ENCODE data around the gene VWA3B. TPM values are rescaled to one million over a fixed set of nuclear protein-coding genes. Genes with fewer than 3 reads are reported as not detected.

The VWA3B gene
- total RNA-seq, 1 experiment from 2014 or later: not detected

- H3K79me1 ChIP-seq (ENCODE audit: insufficient read depth, low read depth, low read length, poor library complexity, severe bottlenecking): no peaks in the 10 kb centered on the region
- no peak overlapping the region for H3K27ac ChIP-seq (ENCODE audit: insufficient read length, low read depth, low read length)
- H2BK12ac ChIP-seq (ENCODE audit: insufficient read length, low read depth, low read length): no peak overlapping the region
- H3K9me3 Mint-ChIP-seq: no peaks in the 10 kb centered on the region
- no peaks in the 10 kb centered on the region; a peak in 1 of 7 replicates for H3K36me3 Mint-ChIP-seq (ENCODE audit: insufficient read depth in 1 of 3, low read depth in 3 of 3)
- no peak overlapping the region for H3K4me2 ChIP-seq (ENCODE audit: insufficient read depth, insufficient read length, low read length)
- TF ChIP-seq CTCF (conservative IDR thresholded peaks at IDR 0.05): no peak
- H3K9ac ChIP-seq (ENCODE audit: extremely low read depth, insufficient read length, low read length): no peak overlapping the region
- no peak overlapping the region for H2AK5ac ChIP-seq (ENCODE audit: insufficient read length, low read length)
- H2BK5ac ChIP-seq (ENCODE audit: insufficient read length, low read length): no peak overlapping the region
- H4K20me1 ChIP-seq (ENCODE audit: control insufficient read depth, insufficient read depth, insufficient read length): no peaks in the 10 kb centered on the region
- no peak overlapping the region for H3K4ac ChIP-seq (ENCODE audit: low read depth, low read length)
- no peak overlapping the region for H2BK15ac ChIP-seq (ENCODE audit: low read depth, low read length)
- H3K18ac ChIP-seq (ENCODE audit: insufficient read length, low read depth, low read length): no peak overlapping the region
- no peak overlapping the region; the same call in 1 of the 2 replicates for H3K14ac ChIP-seq (ENCODE audit: insufficient read depth, low read length)
- H2AFZ ChIP-seq (ENCODE audit: low read length): no peak overlapping the region
- H3K23me2 ChIP-seq (ENCODE audit: insufficient read length, low read depth, low read length, poor library complexity, severe bottlenecking): no peaks in the 10 kb centered on the region
- no peak overlapping the region for H4K5ac ChIP-seq (ENCODE audit: insufficient read length, low read depth, low read length)
- peaks cover 55% of the 10 kb centered on the region for H3K27me3 Mint-ChIP-seq (ENCODE audit: low read depth)
- no peak overlapping the region for H3K23ac ChIP-seq (ENCODE audit: insufficient read length, low read depth, low read length)
- no peaks in the 10 kb centered on the region for H3K9me3 ChIP-seq (ENCODE audit: control insufficient read depth, low read depth, low read length)
- no CpG with 5 or more reads among the region's 8 CpGs for WGBS (ENCODE audit: extremely low coverage, insufficient read length, low lambda C conversion rate)
- H3K27me3 ChIP-seq (ENCODE audit: insufficient read depth, low read length): no peaks in the 10 kb centered on the region; the same call in 1 of the 2 replicates
- no peak overlapping the region for H2BK20ac ChIP-seq (ENCODE audit: low read depth, low read length, poor library complexity, severe bottlenecking)
- no peak overlapping the region for H3K56ac ChIP-seq (ENCODE audit: insufficient read length, low read depth, low read length)
- H2BK120ac ChIP-seq (ENCODE audit: low read depth, low read length, poor library complexity, severe bottlenecking): no peak overlapping the region
- H3T11ph ChIP-seq (ENCODE audit: low read length): no peak overlapping the region
- no peak overlapping the region for H4K91ac ChIP-seq (ENCODE audit: insufficient read length, low read depth, low read length)
- 0 out of 4 replicates have a peak, but pooled peaks cover 0 to 2% of the 10 kb centered on the region in 2 experiments for H3K4me1 Mint-ChIP-seq
- H3K27ac Mint-ChIP-seq: no peak overlapping the region
- H3K79me2 ChIP-seq (ENCODE audit: insufficient read depth, low read length): no peaks in the 10 kb centered on the region
- no peaks in the 10 kb centered on the region for H3K4me1 ChIP-seq (ENCODE audit: insufficient read depth, low read length)
- H3K4me3 Mint-ChIP-seq: no peak overlapping the region
- no peak for DNase-seq
- no peak overlapping the region for H4K8ac ChIP-seq (replicated peaks; ENCODE audit: insufficient read length, low read depth, low read length)
Measured at GRCh38 chr2:98121149-98121548, 34.2 kb downstream of the VWA3B start.
